HEK293 (cell line): ENCODE measurements around the gene PMF1.

Source experiments
- GLIS1 ChIP-seq: fragments of 450-650 bp; formaldehyde crosslinking; IDR thresholded peaks from 2 replicates; pipeline ENCODE4 v1.5.1; 2016; ENCODE audit warnings: missing biosample characterization, missing genetic modification characterization
- KLF16 ChIP-seq: fragments of 450-650 bp; formaldehyde crosslinking; IDR thresholded peaks from 2 replicates; pipeline ENCODE4 v1.5.1; 2017; ENCODE audit warnings: missing biosample characterization, missing genetic modification characterization
- RBAK ChIP-seq: fragments of 450-650 bp; formaldehyde crosslinking; IDR thresholded peaks from 2 replicates; pipeline ENCODE4 v1.5.1; 2016; ENCODE audit warnings: missing biosample characterization, missing genetic modification characterization
- WT1 ChIP-seq: fragments of 450-650 bp; formaldehyde crosslinking; IDR thresholded peaks from 2 replicates; pipeline ENCODE4 v1.5.1; 2016; ENCODE audit warnings: missing biosample characterization, missing genetic modification characterization
- ZBTB17 ChIP-seq: fragments of 450-650 bp; formaldehyde crosslinking; IDR thresholded peaks from 2 replicates; pipeline ENCODE4 v1.5.1; 2016; ENCODE audit warnings: missing biosample characterization, missing genetic modification characterization
- ZBTB21 ChIP-seq: fragments of 450-650 bp; formaldehyde crosslinking; IDR thresholded peaks from 2 replicates; pipeline ENCODE4 v1.5.1; 2017; ENCODE audit warnings: missing biosample characterization, missing genetic modification characterization
- ZBTB48 ChIP-seq: fragments of 450-650 bp; formaldehyde crosslinking; IDR thresholded peaks from 2 replicates; pipeline ENCODE4 v1.5.1; 2016; ENCODE audit warnings: missing biosample characterization, missing genetic modification characterization
- ZNF157 ChIP-seq: fragments of 450-650 bp; formaldehyde crosslinking; IDR thresholded peaks from 2 replicates; pipeline ENCODE4 v1.5.1; 2016; ENCODE audit warnings: missing biosample characterization, missing genetic modification characterization
- ZNF335 ChIP-seq: fragments of 450-650 bp; formaldehyde crosslinking; conservative IDR thresholded peaks from 2 replicates; pipeline ENCODE4 v1.5.1; 2016; ENCODE audit warnings: missing biosample characterization, missing genetic modification characterization
- ZNF394 ChIP-seq: fragments of 450-650 bp; formaldehyde crosslinking; IDR thresholded peaks from 2 replicates; pipeline ENCODE4 v1.5.1; 2016; ENCODE audit warnings: missing biosample characterization, missing genetic modification characterization, mild to moderate bottlenecking, moderate library complexity, borderline replicate concordance
- ZNF621 ChIP-seq: fragments of 450-650 bp; formaldehyde crosslinking; IDR thresholded peaks from 2 replicates; pipeline ENCODE4 v1.5.1; 2017; ENCODE audit warnings: missing biosample characterization, missing genetic modification characterization
- ZNF670 ChIP-seq: fragments of 450-650 bp; formaldehyde crosslinking; IDR thresholded peaks from 2 replicates; pipeline ENCODE4 v1.5.1; 2016; ENCODE audit warnings: missing biosample characterization, missing genetic modification characterization, low read depth
- TF ChIP-seq, protein P1 (sequence below): fragments of 450-650 bp; formaldehyde crosslinking; IDR thresholded peaks from 2 replicates; pipeline ENCODE4 v1.5.1; 2016; ENCODE audit warnings: missing biosample characterization, missing genetic modification characterization
- TF ChIP-seq, protein P2 (sequence below): fragments of 450-650 bp; formaldehyde crosslinking; IDR thresholded peaks from 2 replicates; pipeline ENCODE4 v1.5.1; 2016; ENCODE audit warnings: missing biosample characterization, missing genetic modification characterization
- TF ChIP-seq, protein P3 (sequence below): fragments of 450-650 bp; formaldehyde crosslinking; IDR thresholded peaks from 2 replicates; pipeline ENCODE4 v1.5.1; 2016; ENCODE audit warnings: missing biosample characterization, missing genetic modification characterization
- TF ChIP-seq, protein P4 (sequence below): fragments of 450-650 bp; formaldehyde crosslinking; IDR thresholded peaks from 2 replicates; pipeline ENCODE4 v1.5.0; 2017; ENCODE audit warnings: missing biosample characterization, missing genetic modification characterization, borderline replicate concordance
- TF ChIP-seq, protein P5 (sequence below): fragments of 450-650 bp; formaldehyde crosslinking; IDR thresholded peaks from 2 replicates; pipeline ENCODE4 v1.5.1; 2016; ENCODE audit warnings: missing biosample characterization, missing genetic modification characterization
- TF ChIP-seq, protein P6 (sequence below): fragments of 450-650 bp; IDR thresholded peaks from 2 replicates; pipeline ENCODE4 v1.5.1; 2018; ENCODE audit warnings: missing biosample characterization, mild to moderate bottlenecking, missing genetic modification characterization
- TF ChIP-seq, protein P7 (sequence below): fragments of 450-650 bp; formaldehyde crosslinking; IDR thresholded peaks from 2 replicates; pipeline ENCODE4 v1.5.1; 2017; ENCODE audit warnings: missing biosample characterization, missing genetic modification characterization
- TF ChIP-seq, protein P8 (sequence below): fragments of 450-650 bp; formaldehyde crosslinking; IDR thresholded peaks from 2 replicates; pipeline ENCODE4 v1.5.1; 2017; ENCODE audit warnings: missing biosample characterization, missing genetic modification characterization

Gene PMF1

DNA sequence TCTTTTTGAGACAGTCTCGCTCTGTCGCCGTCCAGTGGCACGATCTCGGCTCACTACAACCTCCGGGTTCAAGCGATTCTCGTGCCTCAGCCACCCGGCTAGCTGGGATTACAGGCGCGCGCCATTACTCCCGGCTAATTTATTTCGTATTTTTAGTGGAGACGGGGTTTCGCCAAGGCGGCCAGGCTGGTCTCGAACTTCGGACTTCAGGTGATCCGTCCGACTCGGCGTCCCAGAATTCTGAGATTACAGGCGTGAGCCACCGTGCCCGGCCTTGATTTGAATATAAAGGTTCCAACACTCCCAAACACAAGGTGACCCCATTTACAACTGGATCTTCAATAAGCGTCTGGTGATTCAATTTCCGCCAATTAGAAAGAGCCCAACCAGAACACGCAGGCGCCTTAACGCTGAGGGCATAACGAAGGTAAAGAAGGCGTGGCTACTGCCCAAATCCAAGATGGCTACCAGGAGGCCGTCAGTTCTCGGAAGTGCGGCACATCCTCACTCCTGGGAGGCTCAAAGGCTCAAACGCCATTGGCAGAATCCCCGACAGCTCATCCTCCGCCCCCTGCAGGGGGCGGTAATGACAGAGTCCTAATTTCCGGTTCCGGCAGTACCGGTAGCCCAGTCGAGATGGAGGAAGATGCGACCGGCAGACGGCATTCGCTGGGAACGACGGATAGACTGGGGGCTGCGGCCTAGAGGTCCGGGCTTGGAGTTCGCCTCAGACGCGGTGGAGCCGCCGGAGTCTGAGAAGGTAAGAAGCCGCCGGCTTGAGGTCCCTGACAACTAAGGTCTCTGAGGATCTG, 19.1 kb upstream of the PMF1 start, which contains the start of gene SLC25A44 (continued):
- TF ChIP-seq, protein P1, sequence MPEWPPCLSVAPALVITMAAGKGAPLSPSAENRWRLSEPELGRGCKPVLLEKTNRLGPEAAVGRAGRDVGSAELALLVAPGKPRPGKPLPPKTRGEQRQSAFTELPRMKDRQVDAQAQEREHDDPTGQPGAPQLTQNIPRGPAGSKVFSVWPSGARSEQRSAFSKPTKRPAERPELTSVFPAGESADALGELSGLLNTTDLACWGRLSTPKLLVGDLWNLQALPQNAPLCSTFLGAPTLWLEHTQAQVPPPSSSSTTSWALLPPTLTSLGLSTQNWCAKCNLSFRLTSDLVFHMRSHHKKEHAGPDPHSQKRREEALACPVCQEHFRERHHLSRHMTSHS (tag by site-specific recombination), result no peak
- TF ChIP-seq WT1 (tag by site-specific recombination) (no peak), RBAK (tag by site-specific recombination) (no peak), ZNF670 (tag by site-specific recombination) (no peak), ZNF621 (tag by site-specific recombination) (no peak), ZNF335 (tag by site-specific recombination) (peak; percentile 75), ZNF157 (tag by site-specific recombination) (no peak), ZBTB48 (tag by site-specific recombination) (no peak), ZBTB17 (tag by site-specific recombination) (peak; percentile 78), ZNF394 (no peak; the same call in 1 of the 2 replicates), ZBTB21 (tag by site-specific recombination) (peak; percentile 53; the same call in 1 of the 2 replicates), KLF16 (tag by site-specific recombination) (peak; percentile 36; the same call in 1 of the 2 replicates), GLIS1 (tag by site-specific recombination) (peak; percentile 76)
- TF ChIP-seq, protein P2, sequence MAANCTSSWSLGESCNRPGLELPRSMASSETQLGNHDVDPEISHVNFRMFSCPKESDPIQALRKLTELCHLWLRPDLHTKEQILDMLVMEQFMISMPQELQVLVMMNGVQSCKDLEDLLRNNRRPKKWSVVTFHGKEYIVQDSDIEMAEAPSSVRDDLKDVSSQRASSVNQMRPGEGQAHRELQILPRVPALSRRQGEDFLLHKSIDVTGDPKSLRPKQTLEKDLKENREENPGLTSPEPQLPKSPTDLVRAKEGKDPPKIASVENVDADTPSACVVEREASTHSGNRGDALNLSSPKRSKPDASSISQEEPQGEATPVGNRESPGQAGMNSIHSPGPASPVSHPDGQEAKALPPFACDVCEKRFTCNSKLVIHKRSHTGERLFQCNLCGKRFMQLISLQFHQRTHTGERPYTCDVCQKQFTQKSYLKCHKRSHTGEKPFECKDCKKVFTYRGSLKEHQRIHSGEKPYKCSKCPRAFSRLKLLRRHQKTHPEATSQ (tag by site-specific recombination), result no peak
- TF ChIP-seq, protein P3, sequence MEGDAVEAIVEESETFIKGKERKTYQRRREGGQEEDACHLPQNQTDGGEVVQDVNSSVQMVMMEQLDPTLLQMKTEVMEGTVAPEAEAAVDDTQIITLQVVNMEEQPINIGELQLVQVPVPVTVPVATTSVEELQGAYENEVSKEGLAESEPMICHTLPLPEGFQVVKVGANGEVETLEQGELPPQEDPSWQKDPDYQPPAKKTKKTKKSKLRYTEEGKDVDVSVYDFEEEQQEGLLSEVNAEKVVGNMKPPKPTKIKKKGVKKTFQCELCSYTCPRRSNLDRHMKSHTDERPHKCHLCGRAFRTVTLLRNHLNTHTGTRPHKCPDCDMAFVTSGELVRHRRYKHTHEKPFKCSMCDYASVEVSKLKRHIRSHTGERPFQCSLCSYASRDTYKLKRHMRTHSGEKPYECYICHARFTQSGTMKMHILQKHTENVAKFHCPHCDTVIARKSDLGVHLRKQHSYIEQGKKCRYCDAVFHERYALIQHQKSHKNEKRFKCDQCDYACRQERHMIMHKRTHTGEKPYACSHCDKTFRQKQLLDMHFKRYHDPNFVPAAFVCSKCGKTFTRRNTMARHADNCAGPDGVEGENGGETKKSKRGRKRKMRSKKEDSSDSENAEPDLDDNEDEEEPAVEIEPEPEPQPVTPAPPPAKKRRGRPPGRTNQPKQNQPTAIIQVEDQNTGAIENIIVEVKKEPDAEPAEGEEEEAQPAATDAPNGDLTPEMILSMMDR, result peak; percentile 80
- TF ChIP-seq, protein P4, sequence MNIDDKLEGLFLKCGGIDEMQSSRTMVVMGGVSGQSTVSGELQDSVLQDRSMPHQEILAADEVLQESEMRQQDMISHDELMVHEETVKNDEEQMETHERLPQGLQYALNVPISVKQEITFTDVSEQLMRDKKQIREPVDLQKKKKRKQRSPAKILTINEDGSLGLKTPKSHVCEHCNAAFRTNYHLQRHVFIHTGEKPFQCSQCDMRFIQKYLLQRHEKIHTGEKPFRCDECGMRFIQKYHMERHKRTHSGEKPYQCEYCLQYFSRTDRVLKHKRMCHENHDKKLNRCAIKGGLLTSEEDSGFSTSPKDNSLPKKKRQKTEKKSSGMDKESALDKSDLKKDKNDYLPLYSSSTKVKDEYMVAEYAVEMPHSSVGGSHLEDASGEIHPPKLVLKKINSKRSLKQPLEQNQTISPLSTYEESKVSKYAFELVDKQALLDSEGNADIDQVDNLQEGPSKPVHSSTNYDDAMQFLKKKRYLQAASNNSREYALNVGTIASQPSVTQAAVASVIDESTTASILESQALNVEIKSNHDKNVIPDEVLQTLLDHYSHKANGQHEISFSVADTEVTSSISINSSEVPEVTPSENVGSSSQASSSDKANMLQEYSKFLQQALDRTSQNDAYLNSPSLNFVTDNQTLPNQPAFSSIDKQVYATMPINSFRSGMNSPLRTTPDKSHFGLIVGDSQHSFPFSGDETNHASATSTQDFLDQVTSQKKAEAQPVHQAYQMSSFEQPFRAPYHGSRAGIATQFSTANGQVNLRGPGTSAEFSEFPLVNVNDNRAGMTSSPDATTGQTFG (tag by site-specific recombination), result no peak
- TF ChIP-seq, protein P5, sequence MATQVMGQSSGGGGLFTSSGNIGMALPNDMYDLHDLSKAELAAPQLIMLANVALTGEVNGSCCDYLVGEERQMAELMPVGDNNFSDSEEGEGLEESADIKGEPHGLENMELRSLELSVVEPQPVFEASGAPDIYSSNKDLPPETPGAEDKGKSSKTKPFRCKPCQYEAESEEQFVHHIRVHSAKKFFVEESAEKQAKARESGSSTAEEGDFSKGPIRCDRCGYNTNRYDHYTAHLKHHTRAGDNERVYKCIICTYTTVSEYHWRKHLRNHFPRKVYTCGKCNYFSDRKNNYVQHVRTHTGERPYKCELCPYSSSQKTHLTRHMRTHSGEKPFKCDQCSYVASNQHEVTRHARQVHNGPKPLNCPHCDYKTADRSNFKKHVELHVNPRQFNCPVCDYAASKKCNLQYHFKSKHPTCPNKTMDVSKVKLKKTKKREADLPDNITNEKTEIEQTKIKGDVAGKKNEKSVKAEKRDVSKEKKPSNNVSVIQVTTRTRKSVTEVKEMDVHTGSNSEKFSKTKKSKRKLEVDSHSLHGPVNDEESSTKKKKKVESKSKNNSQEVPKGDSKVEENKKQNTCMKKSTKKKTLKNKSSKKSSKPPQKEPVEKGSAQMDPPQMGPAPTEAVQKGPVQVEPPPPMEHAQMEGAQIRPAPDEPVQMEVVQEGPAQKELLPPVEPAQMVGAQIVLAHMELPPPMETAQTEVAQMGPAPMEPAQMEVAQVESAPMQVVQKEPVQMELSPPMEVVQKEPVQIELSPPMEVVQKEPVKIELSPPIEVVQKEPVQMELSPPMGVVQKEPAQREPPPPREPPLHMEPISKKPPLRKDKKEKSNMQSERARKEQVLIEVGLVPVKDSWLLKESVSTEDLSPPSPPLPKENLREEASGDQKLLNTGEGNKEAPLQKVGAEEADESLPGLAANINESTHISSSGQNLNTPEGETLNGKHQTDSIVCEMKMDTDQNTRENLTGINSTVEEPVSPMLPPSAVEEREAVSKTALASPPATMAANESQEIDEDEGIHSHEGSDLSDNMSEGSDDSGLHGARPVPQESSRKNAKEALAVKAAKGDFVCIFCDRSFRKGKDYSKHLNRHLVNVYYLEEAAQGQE (tag by site-specific recombination), result no peak
- TF ChIP-seq, protein P6, sequence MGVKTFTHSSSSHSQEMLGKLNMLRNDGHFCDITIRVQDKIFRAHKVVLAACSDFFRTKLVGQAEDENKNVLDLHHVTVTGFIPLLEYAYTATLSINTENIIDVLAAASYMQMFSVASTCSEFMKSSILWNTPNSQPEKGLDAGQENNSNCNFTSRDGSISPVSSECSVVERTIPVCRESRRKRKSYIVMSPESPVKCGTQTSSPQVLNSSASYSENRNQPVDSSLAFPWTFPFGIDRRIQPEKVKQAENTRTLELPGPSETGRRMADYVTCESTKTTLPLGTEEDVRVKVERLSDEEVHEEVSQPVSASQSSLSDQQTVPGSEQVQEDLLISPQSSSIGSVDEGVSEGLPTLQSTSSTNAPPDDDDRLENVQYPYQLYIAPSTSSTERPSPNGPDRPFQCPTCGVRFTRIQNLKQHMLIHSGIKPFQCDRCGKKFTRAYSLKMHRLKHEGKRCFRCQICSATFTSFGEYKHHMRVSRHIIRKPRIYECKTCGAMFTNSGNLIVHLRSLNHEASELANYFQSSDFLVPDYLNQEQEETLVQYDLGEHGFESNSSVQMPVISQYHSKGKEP, result no peak
- TF ChIP-seq, protein P7, sequence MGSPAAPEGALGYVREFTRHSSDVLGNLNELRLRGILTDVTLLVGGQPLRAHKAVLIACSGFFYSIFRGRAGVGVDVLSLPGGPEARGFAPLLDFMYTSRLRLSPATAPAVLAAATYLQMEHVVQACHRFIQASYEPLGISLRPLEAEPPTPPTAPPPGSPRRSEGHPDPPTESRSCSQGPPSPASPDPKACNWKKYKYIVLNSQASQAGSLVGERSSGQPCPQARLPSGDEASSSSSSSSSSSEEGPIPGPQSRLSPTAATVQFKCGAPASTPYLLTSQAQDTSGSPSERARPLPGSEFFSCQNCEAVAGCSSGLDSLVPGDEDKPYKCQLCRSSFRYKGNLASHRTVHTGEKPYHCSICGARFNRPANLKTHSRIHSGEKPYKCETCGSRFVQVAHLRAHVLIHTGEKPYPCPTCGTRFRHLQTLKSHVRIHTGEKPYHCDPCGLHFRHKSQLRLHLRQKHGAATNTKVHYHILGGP (tag by site-specific recombination), result no peak
- TF ChIP-seq, protein P8, sequence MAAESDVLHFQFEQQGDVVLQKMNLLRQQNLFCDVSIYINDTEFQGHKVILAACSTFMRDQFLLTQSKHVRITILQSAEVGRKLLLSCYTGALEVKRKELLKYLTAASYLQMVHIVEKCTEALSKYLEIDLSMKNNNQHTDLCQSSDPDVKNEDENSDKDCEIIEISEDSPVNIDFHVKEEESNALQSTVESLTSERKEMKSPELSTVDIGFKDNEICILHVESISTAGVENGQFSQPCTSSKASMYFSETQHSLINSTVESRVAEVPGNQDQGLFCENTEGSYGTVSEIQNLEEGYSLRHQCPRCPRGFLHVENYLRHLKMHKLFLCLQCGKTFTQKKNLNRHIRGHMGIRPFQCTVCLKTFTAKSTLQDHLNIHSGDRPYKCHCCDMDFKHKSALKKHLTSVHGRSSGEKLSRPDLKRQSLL (tag by site-specific recombination), result no peak
